Esophagus muscularis mucosa (tissue), 3 donors: ENCODE measurements around the gene CCNG2.

Experiments
- CTCF ChIP-seq, 3 experiments: fragments of 200-600 bp in 2 of 3; fragments of 450-650 bp in 1 of 3; sonication (generic) in 2 of 3; IDR thresholded peaks; one replicate each; pipeline ENCODE4 v1.5.1; 2017 to 2019; ENCODE audit warnings: antibody characterized with exemption in 3 of 3, mild to moderate bottlenecking in 2 of 3, moderate library complexity in 1 of 3
- POLR2A ChIP-seq: fragments of 450-650 bp; IDR thresholded peaks from one replicate; pipeline ENCODE4 v1.6.1; 2017; ENCODE audit warnings: antibody characterized with exemption, moderate library complexity, mild to moderate bottlenecking, low read depth
- POLR2AphosphoS5 ChIP-seq, 2 donors: sonication (generic); formaldehyde crosslinking; IDR thresholded peaks; one replicate each; pipeline ENCODE4 v1.6.1; 2017; ENCODE audit warnings: antibody characterized with exemption in 2 of 2

DNA sequence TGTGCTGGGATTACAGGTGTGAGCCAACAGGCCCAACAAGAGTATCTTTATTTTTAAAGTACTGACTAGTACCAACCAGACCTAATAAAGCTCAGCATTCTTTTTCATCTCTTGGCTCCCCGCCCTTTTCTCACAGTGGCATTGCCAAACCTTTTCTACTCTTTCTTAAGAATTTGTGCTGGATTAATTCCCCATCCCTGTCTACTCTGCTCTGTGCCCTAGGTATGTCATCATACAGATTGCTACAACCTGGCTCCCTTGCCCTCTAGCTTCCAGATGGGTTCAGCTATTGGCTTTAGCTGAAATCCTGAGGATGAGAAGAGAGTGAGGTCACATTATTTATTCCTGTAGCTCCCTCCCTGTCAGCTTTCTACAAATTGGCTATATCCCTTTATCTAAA is 46.3 kb upstream of the CCNG2 start:
- no peak for TF ChIP-seq CTCF (IDR thresholded peaks at IDR 0.05)
- TF ChIP-seq POLR2A: no peak
- TF ChIP-seq POLR2AphosphoS5 (IDR thresholded peaks at IDR 0.05): no peak
